ENCODE results near the gene SUFU.

The SUFU gene

GRCh38 chr10:102675666-102676533 is 172.1 kb downstream of the SUFU start:
- FAIRE-seq = no peak

GRCh38 chr10:102676534-102677315 is 173.0 kb downstream of the SUFU start:
- no peak for FAIRE-seq

GRCh38 chr10:102677331-102678067 is 173.7 kb downstream of the SUFU start:
- FAIRE-seq = no peak

DNA sequence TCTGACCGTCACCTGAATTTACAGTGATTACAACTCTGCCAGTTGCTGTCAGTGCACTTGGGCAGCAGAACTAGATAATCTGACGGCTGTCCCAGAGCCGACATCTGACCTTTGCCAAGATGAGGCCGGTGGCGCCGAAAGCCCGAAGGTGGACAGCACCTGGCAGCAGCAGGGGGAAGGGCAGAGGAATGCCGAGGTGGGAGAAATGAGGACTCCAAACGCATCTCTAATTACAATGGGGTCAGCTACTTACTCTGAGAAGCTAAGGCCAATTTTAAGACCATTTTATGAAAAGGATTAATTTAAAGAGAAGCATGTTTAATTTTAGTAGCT is 174.3 kb downstream of the SUFU start:
- FAIRE-seq = no peak

DNA sequence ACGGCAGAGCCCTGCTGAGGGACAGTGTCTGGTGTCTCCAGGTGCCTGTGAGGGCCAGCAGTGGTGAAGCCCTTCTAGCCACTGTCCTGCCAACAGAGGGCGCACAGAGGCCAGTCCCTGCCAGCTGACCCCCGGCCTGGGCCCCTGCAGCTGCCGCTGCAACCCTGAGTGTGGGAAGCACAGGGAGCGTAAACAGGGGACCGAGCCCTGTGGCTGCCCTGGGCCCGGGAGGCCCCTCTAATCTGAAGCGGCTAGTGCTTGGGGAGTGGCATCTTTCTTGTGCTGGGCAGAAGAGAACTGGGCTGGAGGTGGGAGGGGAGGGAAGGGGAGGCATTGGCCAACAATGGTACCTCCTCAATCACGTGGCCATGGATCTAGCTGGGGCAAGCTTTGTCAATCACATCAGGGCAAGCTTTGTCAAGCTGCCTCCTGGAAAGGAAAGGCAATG is 175.1 kb downstream of the SUFU start:
- FAIRE-seq = no peak

DNA sequence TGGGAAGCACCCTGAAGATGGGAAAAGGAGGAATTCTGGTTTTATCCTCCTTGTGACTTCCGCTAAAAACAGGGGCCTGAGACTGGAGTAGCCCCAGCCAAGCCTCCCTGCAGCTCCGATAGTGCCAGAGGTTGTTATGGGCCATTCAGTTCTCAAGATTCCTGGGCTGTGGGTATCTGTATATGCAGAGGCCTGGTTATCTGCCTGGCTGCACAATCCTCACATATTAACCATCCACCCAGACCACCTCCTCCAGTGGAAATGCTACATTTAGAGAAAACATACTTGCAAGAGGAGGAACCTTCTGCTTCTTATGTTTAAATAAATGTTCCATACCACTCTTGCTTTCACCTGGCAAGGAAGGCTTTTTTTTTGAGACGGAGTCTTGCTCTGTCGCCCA is 175.8 kb downstream of the SUFU start:
- FAIRE-seq = no peak

DNA sequence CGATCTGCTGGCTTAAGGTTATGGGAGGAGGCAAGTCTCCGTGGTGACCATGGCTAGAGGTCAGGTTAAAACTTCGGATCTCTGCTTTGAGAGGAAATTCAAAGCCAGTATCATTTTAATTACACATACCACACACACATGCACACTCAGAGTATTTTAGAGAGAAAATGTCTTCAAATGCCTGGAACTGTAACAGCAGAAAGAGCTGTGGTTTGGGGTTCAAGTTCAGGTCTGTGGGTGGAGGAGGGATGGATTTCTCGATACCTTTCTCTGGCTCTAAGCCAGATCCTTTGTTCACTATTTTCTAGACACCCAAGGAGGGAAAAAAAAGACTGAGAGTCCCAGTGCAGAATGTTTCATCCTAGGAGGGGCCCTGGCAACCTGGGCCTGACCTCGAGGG is 177.9 kb downstream of the SUFU start:
- no peak for FAIRE-seq

GRCh38 chr10:102682416-102682815 is 178.6 kb downstream of the SUFU start:
- no peak for FAIRE-seq

DNA sequence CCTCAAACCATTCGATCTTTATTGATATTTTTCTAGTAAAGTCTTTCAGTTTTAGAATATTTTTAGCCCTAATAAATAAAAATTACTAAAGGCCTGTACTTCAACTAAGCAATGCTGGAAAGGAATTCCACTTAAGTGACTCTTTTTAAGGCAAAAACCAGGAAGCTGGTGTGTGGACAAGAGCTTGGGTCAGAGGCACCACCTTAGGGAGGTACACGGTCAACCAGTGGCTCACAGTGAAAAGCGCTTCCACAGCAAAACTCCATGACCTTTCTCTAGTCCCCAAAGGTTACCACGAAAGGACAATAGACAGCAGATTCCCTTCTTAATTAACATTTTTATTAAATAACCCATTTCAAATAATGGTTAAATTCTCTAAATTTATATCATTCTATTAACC is 179.2 kb downstream of the SUFU start:
- no peak for FAIRE-seq
